Duodenal mucosa (tissue), 2 donors: ENCODE measurements around the gene TEF.

Experiments
- H3K27ac ChIP-seq: one replicate; pipeline ENCODE4 v1.7.0; 2013; ENCODE audit warnings: low read depth, low read length
- H3K27me3 ChIP-seq, 2 donors: one replicate each; pipeline ENCODE4 v1.7.0; 2013; ENCODE audit warnings: low read length in 2 of 2, control low read depth in 1 of 2; ENCODE audit not compliant: insufficient read depth in 2 of 2, control insufficient read depth in 1 of 2
- H3K36me3 ChIP-seq, 2 donors: one replicate each; pipeline ENCODE4 v1.7.0; 2013; ENCODE audit warnings: low read length in 2 of 2, control low read depth in 1 of 2; ENCODE audit not compliant: insufficient read depth in 2 of 2, control insufficient read depth in 1 of 2
- H3K4me1 ChIP-seq, 2 donors: one replicate each; pipeline ENCODE4 v1.7.0; 2013; ENCODE audit warnings: low read length in 2 of 2, control low read depth in 1 of 2; ENCODE audit not compliant: insufficient read depth in 2 of 2, control insufficient read depth in 1 of 2
- H3K4me3 ChIP-seq, 2 donors: one replicate each; pipeline ENCODE4 v1.7.0; 2013; ENCODE audit warnings: low read length in 2 of 2, low read depth in 1 of 2
- H3K9ac ChIP-seq, 2 donors: one replicate each; pipeline ENCODE4 v1.7.0; 2013; ENCODE audit warnings: low read length in 2 of 2, low read depth in 1 of 2
- H3K9me3 ChIP-seq, 2 donors: one replicate each; pipeline ENCODE4 v1.7.0; 2013; ENCODE audit warnings: low read length in 2 of 2, control low read depth in 1 of 2; ENCODE audit not compliant: control insufficient read depth in 1 of 2

The TEF gene

GRCh38 chr22:41353862-41354575 lies 27.7 kb upstream of the TEF start:
- Histone ChIP-seq H3K9ac (no peak overlapping the region), H3K36me3 (peaks cover 63 to 89% of the 10 kb centered on the region in 2 donors), H3K9me3 (no peaks in the 10 kb centered on the region), H3K4me1 (peaks cover 6 to 8% of the 10 kb centered on the region in 2 donors), H3K27me3 (no peaks in the 10 kb centered on the region), H3K4me3 (no peak overlapping the region), H3K27ac (no peak overlapping the region)

GRCh38 chr22:41354979-41355378 lies 26.8 kb upstream of the TEF start:
- Histone ChIP-seq H3K9ac (no peak overlapping the region), H3K4me3 (no peak overlapping the region), H3K4me1 (peaks cover under 1 to 7% of the 10 kb centered on the region in 2 donors), H3K36me3 (peaks cover 53 to 80% of the 10 kb centered on the region in 2 donors), H3K27me3 (no peaks in the 10 kb centered on the region), H3K9me3 (no peaks in the 10 kb centered on the region), H3K27ac (no peak overlapping the region)

- no peak overlapping the region for H3K4me3 ChIP-seq
- H3K36me3 ChIP-seq = peaks cover 44 to 71% of the 10 kb centered on the region in 2 donors
- H3K9me3 ChIP-seq = no peaks in the 10 kb centered on the region
Observed at GRCh38 chr22:41355895-41356294, 25.8 kb upstream of the TEF start.

GRCh38 chr22:41356430-41357028 lies 25.2 kb upstream of the TEF start:
- Histone ChIP-seq H3K36me3 (peaks cover 37 to 64% of the 10 kb centered on the region in 2 donors), H3K27ac (no peak overlapping the region), H3K27me3 (no peaks in the 10 kb centered on the region), H3K4me1 (no peaks in the 10 kb centered on the region), H3K9me3 (no peaks in the 10 kb centered on the region), H3K4me3 (no peak overlapping the region), H3K9ac (no peak overlapping the region)

More at GRCh38 chr22:41355895-41356294, 25.8 kb upstream of the TEF start:
- Histone ChIP-seq H3K9ac (no peak overlapping the region), H3K27me3 (no peaks in the 10 kb centered on the region), H3K27ac (no peak overlapping the region), H3K4me1 (no peaks in the 10 kb centered on the region)

- H3K4me3 ChIP-seq = no peak overlapping the region
- peaks cover 33 to 59% of the 10 kb centered on the region in 2 donors for H3K36me3 ChIP-seq
- H3K9me3 ChIP-seq = no peaks in the 10 kb centered on the region
- H3K27ac ChIP-seq = no peak overlapping the region
- no peaks in the 10 kb centered on the region for H3K27me3 ChIP-seq
- H3K4me1 ChIP-seq = no peaks in the 10 kb centered on the region
- H3K9ac ChIP-seq = no peak overlapping the region
Observed at GRCh38 chr22:41357191-41357590, 24.6 kb upstream of the TEF start.

GRCh38 chr22:41358927-41359326 lies 22.8 kb upstream of the TEF start:
- Histone ChIP-seq H3K4me1 (no peaks in the 10 kb centered on the region), H3K36me3 (peaks cover 23 to 47% of the 10 kb centered on the region in 2 donors), H3K27me3 (no peaks in the 10 kb centered on the region), H3K9me3 (no peaks in the 10 kb centered on the region), H3K27ac (no peak overlapping the region), H3K4me3 (no peak overlapping the region), H3K9ac (no peak overlapping the region)

- Histone ChIP-seq H3K9me3 (no peaks in the 10 kb centered on the region), H3K9ac (no peak overlapping the region), H3K4me3 (no peak overlapping the region), H3K4me1 (no peaks in the 10 kb centered on the region), H3K27me3 (no peaks in the 10 kb centered on the region), H3K27ac (no peak overlapping the region), H3K36me3 (peaks cover 23 to 43% of the 10 kb centered on the region in 2 donors)
Observed at GRCh38 chr22:41359376-41359775, 22.4 kb upstream of the TEF start.

- no peaks in the 10 kb centered on the region for H3K9me3 ChIP-seq
- peaks cover 3 to 4% of the 10 kb centered on the region in 2 donors for H3K4me1 ChIP-seq
- no peak overlapping the region for H3K9ac ChIP-seq
- peaks cover 16 to 35% of the 10 kb centered on the region in 2 donors for H3K36me3 ChIP-seq
- no peak overlapping the region for H3K27ac ChIP-seq
- no peaks in the 10 kb centered on the region for H3K27me3 ChIP-seq
- no peak overlapping the region for H3K4me3 ChIP-seq
Observed at GRCh38 chr22:41360126-41360525, 21.6 kb upstream of the TEF start.

GRCh38 chr22:41361716-41362310 lies 19.9 kb upstream of the TEF start:
- no peaks in the 10 kb centered on the region for H3K27me3 ChIP-seq
- H3K4me3 ChIP-seq = no peak overlapping the region
- H3K4me1 ChIP-seq = peaks cover 11 to 17% of the 10 kb centered on the region in 2 donors
- peaks cover 10 to 19% of the 10 kb centered on the region in 2 donors for H3K36me3 ChIP-seq
- no peak overlapping the region for H3K27ac ChIP-seq
- H3K9ac ChIP-seq = no peak overlapping the region
- H3K9me3 ChIP-seq = no peaks in the 10 kb centered on the region

GRCh38 chr22:41362615-41363014 lies 19.1 kb upstream of the TEF start:
- H3K27ac ChIP-seq = no peak overlapping the region
- H3K4me1 ChIP-seq = peaks cover 16 to 25% of the 10 kb centered on the region in 2 donors
- H3K4me3 ChIP-seq = no peak overlapping the region
- H3K9ac ChIP-seq = no peak overlapping the region
- peaks cover 9 to 13% of the 10 kb centered on the region in 2 donors for H3K36me3 ChIP-seq
- no peaks in the 10 kb centered on the region for H3K27me3 ChIP-seq
- no peaks in the 10 kb centered on the region for H3K9me3 ChIP-seq
